Upper lobe of left lung (tissue), 6 donors: ENCODE measurements around the gene KRTAP10-7. TPM values are rescaled to one million over a fixed set of nuclear protein-coding genes. Genes with fewer than 3 reads are reported as not detected.
A peak's percentile ranks its signal among the peaks of the same experiment; 100 is the strongest.
"Not testable (repeated sequence)": the region's sequence is repeated elsewhere in the genome, so short reads cannot be mapped to it uniquely, and the experiment has no call there.

Source experiments
- ATAC-seq, 2 donors: fragments of 200-7000 bp; cut with Tn5 transposase; one replicate each; pipeline ENCODE4 v1.9.1; 2022; ENCODE audit warnings: mild to moderate bottlenecking in 2 of 2, moderate library complexity in 2 of 2; ENCODE audit not compliant: low FRiP score in 2 of 2
- DNase-seq, 2 donors: peaks; one replicate each; pipeline ENCODE4 v3.0.0-alpha.2; 2019 to 2020
- H3K27ac ChIP-seq, 4 donors: fragments of 200-600 bp; sonication (generic); one replicate each; pipeline ENCODE4 v1.5.1; 2016 to 2019
- H3K27me3 ChIP-seq, 4 donors: fragments of 200-600 bp; sonication (generic); one replicate each; pipeline ENCODE4 v1.5.1; 2017 to 2019
- H3K36me3 ChIP-seq, 4 donors: fragments of 200-600 bp; sonication (generic); one replicate each; pipeline ENCODE4 v1.5.1; 2016 to 2019
- H3K4me1 ChIP-seq, 4 donors: fragments of 200-600 bp; sonication (generic); one replicate each; pipeline ENCODE4 v1.5.1; 2018 to 2019
- H3K4me3 ChIP-seq, 4 donors: fragments of 200-600 bp; sonication (generic); one replicate each; pipeline ENCODE4 v1.5.1; 2017 to 2019; ENCODE audit warnings: mild to moderate bottlenecking in 2 of 4, moderate library complexity in 1 of 4
- H3K9me3 ChIP-seq, 4 donors: fragments of 200-600 bp; sonication (generic); one replicate each; pipeline ENCODE4 v1.5.1; 2018 to 2019
- CTCF ChIP-seq, 6 experiments: fragments of 450-650 bp in 4 of 6; fragments of 200-600 bp in 2 of 6; sonication (generic) in 2 of 6; IDR thresholded peaks; one replicate each; pipeline ENCODE4 v1.5.1; 2016 to 2019; ENCODE audit warnings: antibody characterized with exemption in 6 of 6
- EP300 ChIP-seq, 4 donors: sonication (generic); formaldehyde crosslinking; IDR thresholded peaks; one replicate each; pipeline ENCODE4 v1.5.1; 2017; ENCODE audit warnings: antibody characterized with exemption in 4 of 4, control low read depth in 2 of 4
- POLR2A ChIP-seq, 4 donors: fragments of 450-650 bp; IDR thresholded peaks; one replicate each; pipeline ENCODE4 v1.5.1; 2016 to 2017; ENCODE audit warnings: antibody characterized with exemption in 4 of 4, mild to moderate bottlenecking in 2 of 4
- POLR2AphosphoS5 ChIP-seq, 2 donors: sonication (generic); formaldehyde crosslinking; IDR thresholded peaks; one replicate each; pipeline ENCODE4 v1.5.1; 2017; ENCODE audit warnings: antibody characterized with exemption in 2 of 2
- WGBS, 2 donors: methylation state at CpG; one replicate each; pipeline ENCODE4 v1.1.5; 2017 to 2018; 5-methylcytosine and 5-hydroxymethylcytosine counted together
- total RNA-seq, 6 donors: library from RNA; depleted of rRNA in 4 of 6; stranded (reverse); fragments of >200 nt in 4 of 6; gene quantifications; one replicate each; pipeline versions ENCODE4 v1.1.0 to v1.2.1, GENCODE V29; 2016 to 2021
- donor health status: DM: no; HTN: no; CAD: no; lungs with moderate emphysema.
- donor health status: DM: no; HTN: yes; CAD: no; lungs with severe emphysema.

Gene KRTAP10-7
- total RNA-seq, 6 donors from 2014 or later = not detected

- peaks cover 7 to 19% (median 13%) of the 10 kb centered on the region in 4 donors for H3K9me3 ChIP-seq
These were observed 26.3 kb downstream of the KRTAP10-7 start, which contains the start of gene KRTAP10-9 for GRCh38 chr21:44626673-44627143. Gene KRTAP10-9, plus strand, starts transcription at chr21:44627093. Its CDS starts 79 bp downstream, at chr21:44627172.

GRCh38 chr21:44627181-44627822 is 26.9 kb downstream of the KRTAP10-7 start:
- peaks cover 12 to 25% (median 18%) of the 10 kb centered on the region in 4 donors for H3K9me3 ChIP-seq

More at GRCh38 chr21:44626673-44627143, 26.3 kb downstream of the KRTAP10-7 start, which contains the start of gene KRTAP10-9:
- H3K27ac ChIP-seq = no peak within 1 kb of the TSS
- no peak within 1 kb of the TSS for H3K4me3 ChIP-seq
- no peaks in the 10 kb centered on the region for H3K27me3 ChIP-seq
- H3K4me1 ChIP-seq = no peaks in the 10 kb centered on the region
- WGBS, 2 donors = 64 to 69% methylated on average over 2 to 7 of the region's 7 CpGs
- H3K36me3 ChIP-seq = no peaks in the 10 kb centered on the region
- no peak for DNase-seq
- ATAC-seq = no peak
- TF ChIP-seq POLR2A (IDR thresholded peaks at IDR 0.05) = no peak
- no peak for TF ChIP-seq POLR2AphosphoS5 (IDR thresholded peaks at IDR 0.05)
- TF ChIP-seq CTCF (IDR thresholded peaks at IDR 0.05) = no peak
- TF ChIP-seq EP300 (IDR thresholded peaks at IDR 0.05) = no peak

GRCh38 chr21:44627831-44628233 is 27.4 kb downstream of the KRTAP10-7 start:
- H3K27me3 ChIP-seq, H3K36me3 ChIP-seq, H3K4me3 ChIP-seq, H3K27ac ChIP-seq, H3K4me1 ChIP-seq: not testable (repeated sequence)
- peak in 1 of 2 donors; percentile 30 for ATAC-seq
- WGBS, 2 donors = 65 to 66% methylated on average over 9 to 13 of the region's 15 CpGs
- peak in 1 of 2 donors; percentile 64 for DNase-seq
- H3K9me3 ChIP-seq = peaks cover 14 to 28% (median 20%) of the 10 kb centered on the region in 4 donors

More at GRCh38 chr21:44627181-44627822, 26.9 kb downstream of the KRTAP10-7 start:
- peak in 1 of 2 donors; percentile 68 for DNase-seq
- not testable (repeated sequence) for ATAC-seq, H3K36me3 ChIP-seq, H3K4me3 ChIP-seq, H3K27ac ChIP-seq, H3K4me1 ChIP-seq, H3K27me3 ChIP-seq
- WGBS, 2 donors = 85% methylated on average over 15 to 20 of the region's 20 CpGs

GRCh38 chr21:44628707-44629391 is 28.5 kb downstream of the KRTAP10-7 start:
- peaks cover 9 to 25% (median 18%) of the 10 kb centered on the region in 4 donors for H3K9me3 ChIP-seq
- H3K4me3 ChIP-seq = no peak overlapping the region
- no peaks in the 10 kb centered on the region for H3K27me3 ChIP-seq
- no peaks in the 10 kb centered on the region for H3K36me3 ChIP-seq
- WGBS, 2 donors = 64 to 73% methylated on average over 5 to 16 of the region's 18 CpGs
- no peak overlapping the region for H3K27ac ChIP-seq
- ATAC-seq (no peak), DNase-seq (peak in 1 of 2 donors; percentile 38)
- H3K4me1 ChIP-seq = no peaks in the 10 kb centered on the region
- TF ChIP-seq EP300 (IDR thresholded peaks at IDR 0.05) (no peak), POLR2A (IDR thresholded peaks at IDR 0.05) (no peak), POLR2AphosphoS5 (IDR thresholded peaks at IDR 0.05) (no peak), CTCF (IDR thresholded peaks at IDR 0.05) (no peak)

GRCh38 chr21:44630440-44630839 is 30.0 kb downstream of the KRTAP10-7 start:
- Histone ChIP-seq H3K4me1 (no peaks in the 10 kb centered on the region), H3K27me3 (no peaks in the 10 kb centered on the region), H3K27ac (no peak overlapping the region), H3K4me3 (no peak overlapping the region), H3K9me3 (peaks cover 6 to 16% (median 13%) of the 10 kb centered on the region in 4 donors), H3K36me3 (no peaks in the 10 kb centered on the region)
- DNase-seq (no peak), ATAC-seq (no peak)
- WGBS, 2 donors = 58 to 72% methylated on average over 2 of the region's 2 CpGs
- TF ChIP-seq CTCF (IDR thresholded peaks at IDR 0.05) = no peak
- TF ChIP-seq EP300 (IDR thresholded peaks at IDR 0.05) = no peak
- TF ChIP-seq POLR2A (IDR thresholded peaks at IDR 0.05) = no peak
- TF ChIP-seq POLR2AphosphoS5 (IDR thresholded peaks at IDR 0.05) = no peak
